ENCODE data around the gene PTPRG.

PTPRG gene

DNA sequence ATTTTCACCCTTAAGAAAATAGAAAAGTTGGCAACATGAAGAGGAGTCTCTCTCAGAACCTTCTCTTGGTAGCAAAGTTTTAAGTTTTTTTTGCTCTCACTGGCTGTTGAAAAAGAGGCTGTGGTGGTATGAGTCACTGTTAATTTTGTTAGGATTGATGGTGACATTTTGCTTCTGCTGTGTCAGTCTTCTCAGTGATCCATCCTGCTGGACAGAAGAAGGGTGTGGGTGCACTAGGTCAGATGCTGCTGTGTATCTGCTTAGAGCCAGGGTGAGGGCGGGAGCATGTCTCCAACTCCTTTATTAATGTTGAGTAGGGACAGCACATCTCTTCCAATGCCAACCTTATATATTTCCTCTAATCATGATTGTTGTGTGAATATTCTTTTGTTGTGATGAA lies 442.5 kb downstream of the PTPRG start:
- Mint-ChIP-seq H3K27me3 (ENCODE audit: low read depth, poor library complexity) (peaks cover 3% of the 10 kb centered on the region), H3K36me3 (ENCODE audit: low read depth) (peaks cover 68% of the 10 kb centered on the region), H3K27ac (peak overlapping the region; percentile 48), H3K4me3 (no peak overlapping the region), H3K9me3 (no peaks in the 10 kb centered on the region), H3K4me1 (peaks cover 22% of the 10 kb centered on the region)
- no peak for TF ChIP-seq CTCF (IDR thresholded peaks at IDR 0.05)
- no peak for DNase-seq

- Mint-ChIP-seq H3K4me1 (peaks cover 22% of the 10 kb centered on the region), H3K27ac (peak overlapping the region; percentile 58), H3K36me3 (ENCODE audit: low read depth) (peaks cover 80% of the 10 kb centered on the region), H3K4me3 (no peak overlapping the region), H3K9me3 (peaks cover 10% of the 10 kb centered on the region), H3K27me3 (ENCODE audit: low read depth, poor library complexity) (peaks cover 6% of the 10 kb centered on the region)
- no peak for DNase-seq
- no peak for TF ChIP-seq CTCF (IDR thresholded peaks at IDR 0.05)
Observed at GRCh38 chr3:62007036-62007435, 445.7 kb downstream of the PTPRG start.

GRCh38 chr3:62010989-62011388 lies 449.6 kb downstream of the PTPRG start:
- DNase-seq = no peak
- no peak for TF ChIP-seq CTCF (IDR thresholded peaks at IDR 0.05)
- no peak overlapping the region for H3K4me3 Mint-ChIP-seq
- peaks cover 10% of the 10 kb centered on the region for H3K9me3 Mint-ChIP-seq
- H3K27ac Mint-ChIP-seq = no peak overlapping the region
- peaks cover 3% of the 10 kb centered on the region for H3K27me3 Mint-ChIP-seq (ENCODE audit: low read depth, poor library complexity)
- H3K4me1 Mint-ChIP-seq = peaks cover 57% of the 10 kb centered on the region
- peaks cover 57% of the 10 kb centered on the region for H3K36me3 Mint-ChIP-seq (ENCODE audit: low read depth)

DNA sequence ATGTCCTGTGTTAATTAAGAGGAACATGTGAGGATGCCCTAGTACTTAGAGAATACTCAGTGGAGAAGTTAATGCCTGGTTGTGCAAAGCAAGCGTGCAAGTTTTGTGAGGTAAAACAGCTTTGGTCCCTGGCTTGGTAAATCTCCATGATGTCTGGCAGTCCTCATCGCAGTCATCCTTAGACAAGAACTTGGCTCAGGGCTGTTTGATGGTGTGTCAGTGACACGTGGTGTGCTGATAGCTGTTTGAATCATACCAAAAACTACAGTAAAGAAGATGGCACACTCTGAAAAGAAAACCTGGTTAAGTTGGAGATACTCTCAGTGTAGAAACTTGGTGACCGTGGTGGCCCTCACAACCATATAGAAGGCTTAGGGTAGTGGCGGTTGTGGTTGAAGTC lies 450.3 kb downstream of the PTPRG start:
- Mint-ChIP-seq H3K4me3 (no peak overlapping the region), H3K27ac (no peak overlapping the region), H3K27me3 (ENCODE audit: low read depth, poor library complexity) (peaks cover 3% of the 10 kb centered on the region), H3K9me3 (peaks cover 10% of the 10 kb centered on the region), H3K4me1 (peaks cover 55% of the 10 kb centered on the region), H3K36me3 (ENCODE audit: low read depth) (peaks cover 55% of the 10 kb centered on the region)
- no peak for DNase-seq
- no peak for TF ChIP-seq CTCF (IDR thresholded peaks at IDR 0.05)

GRCh38 chr3:62013951-62014350 lies 452.6 kb downstream of the PTPRG start:
- Mint-ChIP-seq H3K27ac (peak overlapping the region; percentile 97), H3K36me3 (ENCODE audit: low read depth) (peaks cover 59% of the 10 kb centered on the region), H3K9me3 (peaks cover 10% of the 10 kb centered on the region), H3K4me1 (peaks cover 47% of the 10 kb centered on the region), H3K4me3 (peak overlapping the region; percentile 60), H3K27me3 (ENCODE audit: low read depth, poor library complexity) (peaks cover 3% of the 10 kb centered on the region)
- no peak for TF ChIP-seq CTCF (IDR thresholded peaks at IDR 0.05)
- peak; percentile 16 for DNase-seq

- peaks cover 47% of the 10 kb centered on the region for H3K4me1 Mint-ChIP-seq
- TF ChIP-seq CTCF (IDR thresholded peaks at IDR 0.05) = no peak
- no peak overlapping the region for H3K4me3 Mint-ChIP-seq
- H3K27ac Mint-ChIP-seq = peak overlapping the region; percentile 94
- peaks cover 8% of the 10 kb centered on the region for H3K9me3 Mint-ChIP-seq
- H3K36me3 Mint-ChIP-seq (ENCODE audit: low read depth) = peaks cover 55% of the 10 kb centered on the region
- H3K27me3 Mint-ChIP-seq (ENCODE audit: low read depth, poor library complexity) = peaks cover 3% of the 10 kb centered on the region
- no peak for DNase-seq
Observed at GRCh38 chr3:62015111-62015510, 453.7 kb downstream of the PTPRG start.

All from nephron progenitor cell (in vitro differentiated cells).